Tibial nerve (tissue), 4 donors: ENCODE data around the gene CPAMD8.

ENCODE experiments used
- CTCF ChIP-seq, 5 experiments: fragments of 200-600 bp in 3 of 5; fragments of 450-650 bp in 2 of 5; sonication (generic) in 3 of 5; IDR thresholded peaks; one replicate each; pipeline ENCODE4 v1.5.1; 2016 to 2019; ENCODE audit warnings: antibody characterized with exemption in 5 of 5, mild to moderate bottlenecking in 3 of 5, moderate library complexity in 2 of 5
- EP300 ChIP-seq, 2 donors: sonication (generic); formaldehyde crosslinking; IDR thresholded peaks; one replicate each; pipeline ENCODE4 v1.6.1; 2017; ENCODE audit warnings: antibody characterized with exemption in 2 of 2, mild to moderate bottlenecking in 1 of 2
- POLR2A ChIP-seq, 2 donors: fragments of 450-650 bp; IDR thresholded peaks; one replicate each; pipeline ENCODE4 v1.6.1; 2017; ENCODE audit warnings: antibody characterized with exemption in 2 of 2, mild to moderate bottlenecking in 2 of 2, moderate library complexity in 2 of 2

GRCh38 chr19:16871871-16872270 lies 154.7 kb downstream of the CPAMD8 start:
- TF ChIP-seq CTCF (IDR thresholded peaks at IDR 0.05) (no peak), POLR2A (IDR thresholded peaks at IDR 0.05) (no peak), EP300 (IDR thresholded peaks at IDR 0.05) (peak in 1 of 2 donors; percentile 16)
